ENCODE results near the gene POLR2J3. TPM values are rescaled to one million over a fixed set of nuclear protein-coding genes. Genes with fewer than 3 reads are reported as not detected.
"Not testable (repeated sequence)": the region's sequence is repeated elsewhere in the genome, so short reads cannot be mapped to it uniquely, and the experiment has no call there.

POLR2J3 gene
- total RNA-seq (2014; rRNA removed) (14.5 and 35.2 TPM in 2 replicates), Bru-seq, nascent RNA (percentile 93 among the genes with signal in this experiment), BruChase-seq, experiment 1, labeled RNA remaining after a 6-hour chase (percentile 89 among the genes with signal in this experiment), BruChase-seq, experiment 2, labeled RNA remaining after a 2-hour chase (percentile 89 among the genes with signal in this experiment)
- long read RNA-seq, full-length matches to known transcripts = 11 of 24 reads
- long read RNA-seq, partial matches to known transcripts = 1 of 24 reads
- long read RNA-seq, other reads (novel, unspliced or antisense) = 12 of 24 reads

DNA sequence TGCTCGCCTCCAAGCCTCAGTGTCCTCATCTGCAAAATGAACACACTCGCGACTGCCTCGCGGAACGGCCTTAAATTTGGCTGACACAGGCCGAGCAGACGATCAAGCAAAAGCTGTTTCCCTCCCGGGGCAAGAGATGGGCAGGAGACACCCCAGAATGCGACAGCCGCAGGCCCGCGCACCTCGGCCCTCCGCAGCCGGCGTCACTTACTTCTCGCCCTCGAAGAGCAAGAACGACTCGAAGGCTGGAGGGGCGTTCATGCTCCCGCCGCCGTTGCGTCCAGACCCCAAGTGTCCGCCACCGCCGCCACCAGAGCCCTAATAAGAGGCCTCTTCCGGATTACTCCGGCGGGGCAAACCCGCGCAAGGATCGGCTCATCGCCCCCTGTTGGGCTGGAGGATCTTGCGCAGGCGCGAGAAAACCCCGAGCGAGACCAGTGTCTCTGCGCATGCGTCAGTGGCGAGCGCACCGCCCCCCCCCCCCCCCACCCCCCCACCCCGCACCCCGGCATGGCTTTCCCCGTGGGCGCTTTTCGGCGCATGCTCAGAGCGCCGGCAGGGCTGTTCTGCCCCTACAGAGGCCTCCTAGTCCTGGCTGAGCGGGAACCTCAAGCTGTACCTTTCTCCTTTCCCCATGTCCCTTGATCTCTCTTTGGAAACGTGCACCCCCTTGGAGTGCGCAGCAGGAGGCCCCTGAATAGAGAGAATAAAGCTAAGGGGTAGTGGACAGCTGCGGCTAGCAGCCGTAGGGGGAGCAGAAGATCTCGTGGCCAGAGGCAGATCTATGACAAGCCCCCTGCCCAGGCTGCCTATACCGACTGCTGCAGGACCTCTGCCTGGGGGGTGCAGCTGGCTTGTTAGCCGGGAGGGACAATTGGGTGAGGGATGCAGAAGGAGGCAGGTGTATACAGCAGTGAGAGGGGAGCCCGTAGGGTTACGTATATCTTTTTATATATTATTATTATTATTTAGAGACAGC is at the start of gene POLR2J3:
POLR2J3 (minus strand) TSS at position 323 of the 979 bp plus-strand sequence; CDS start at position 261, 62 bp downstream.
- H3K27me3 ChIP-seq (ENCODE audit: low read length); H3K4me1 ChIP-seq (ENCODE audit: insufficient read depth, low read length); intact Hi-C loops (cut with micrococcal nuclease); H3K9me2 ChIP-seq (replicated peaks; ENCODE audit: low read length); H4K20me1 ChIP-seq (ENCODE audit: low read length); H3K27ac ChIP-seq (ENCODE audit: low read length); H3K36me3 ChIP-seq (ENCODE audit: low read depth, low read length); H3K79me2 ChIP-seq (ENCODE audit: low read length); H3K9me3 ChIP-seq (ENCODE audit: low read length); H3F3A ChIP-seq (ENCODE audit: low read length, unreplicated experiment); CTCF ChIA-PET; POLR2A ChIA-PET (ENCODE audit: unreplicated experiment): not testable (repeated sequence)
- ATAC-seq (peak; percentile 92), DNase-seq (peak; percentile 91)
- Histone ChIP-seq H3K4me2 (ENCODE audit: low read length) (peak within 1 kb of the TSS; percentile 70), H3K4me3 (ENCODE audit: low read length) (peak within 1 kb of the TSS; percentile 75), H3K9ac (ENCODE audit: low read length) (peak within 1 kb of the TSS; percentile 77), H2AFZ (ENCODE audit: low read length) (peak within 1 kb of the TSS; percentile 67; the same call in 1 of the 2 replicates)
- TF ChIP-seq CTCF (conservative IDR thresholded peaks at IDR 0.05; ENCODE audit: low read depth, low read length) = peak; percentile 31
- TSS peak; percentile 87 for BruUV-seq (replicated peaks)

GRCh38 chr7:102618122-102618521 is 45.7 kb upstream of the POLR2J3 start:
- CTCF ChIA-PET; H3K9me3 ChIP-seq (ENCODE audit: low read length); H3K4me1 ChIP-seq (ENCODE audit: insufficient read depth, low read length); H3K36me3 ChIP-seq (ENCODE audit: low read depth, low read length); H3K9ac ChIP-seq (ENCODE audit: low read length); DNase-seq; H3K27ac ChIP-seq (ENCODE audit: low read length); POLR2A ChIA-PET (ENCODE audit: unreplicated experiment); H3K4me3 ChIP-seq (ENCODE audit: low read length); BruUV-seq (replicated peaks); ATAC-seq; H4K20me1 ChIP-seq (ENCODE audit: low read length); intact Hi-C loops (cut with micrococcal nuclease); H3K9me2 ChIP-seq (replicated peaks; ENCODE audit: low read length); H2AFZ ChIP-seq (ENCODE audit: low read length); H3K4me2 ChIP-seq (ENCODE audit: low read length); H3K79me2 ChIP-seq (ENCODE audit: low read length); H3F3A ChIP-seq (ENCODE audit: low read length, unreplicated experiment); H3K27me3 ChIP-seq (ENCODE audit: low read length): not testable (repeated sequence)

DNA sequence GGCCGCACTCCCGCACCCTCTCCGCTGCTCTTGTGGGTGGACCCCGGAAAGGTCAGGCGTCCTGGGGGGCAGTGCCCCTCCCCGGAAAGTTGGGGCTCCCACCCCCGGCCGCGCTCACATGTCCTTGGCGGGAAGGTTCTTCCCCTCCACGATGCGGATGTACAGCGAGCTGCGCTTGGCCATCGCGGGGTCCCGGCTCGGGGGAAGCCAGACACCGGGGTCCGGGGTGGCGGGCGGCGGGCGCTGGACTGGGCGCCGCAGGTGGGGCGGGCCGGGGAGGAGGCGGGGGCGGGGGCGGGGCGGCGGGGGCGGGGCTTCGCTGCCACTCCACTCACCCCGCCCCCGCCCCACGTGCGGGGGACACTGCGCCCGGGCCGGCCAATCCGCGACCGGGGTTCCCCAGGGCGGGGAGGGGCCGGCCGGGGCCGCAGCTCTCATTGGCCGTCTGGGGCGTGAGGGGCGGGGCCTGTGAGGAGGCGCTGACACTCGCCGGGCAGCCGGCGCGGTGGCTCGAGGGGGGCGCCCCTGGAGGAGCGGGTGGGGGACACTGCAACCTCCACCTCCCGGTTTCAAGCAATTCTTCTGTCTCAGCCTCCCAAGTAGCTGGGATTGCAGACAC is 44.2 kb upstream of the POLR2J3 start, which contains the start of gene RASA4:
RASA4 (minus strand) TSS at position 250 of the 619 bp plus-strand sequence; CDS start at position 183, 67 bp downstream.
- H3K9me3 ChIP-seq (ENCODE audit: low read length); H2AFZ ChIP-seq (ENCODE audit: low read length); H3K27me3 ChIP-seq (ENCODE audit: low read length); H3K27ac ChIP-seq (ENCODE audit: low read length); H3K4me3 ChIP-seq (ENCODE audit: low read length); H4K20me1 ChIP-seq (ENCODE audit: low read length); POLR2A ChIA-PET (ENCODE audit: unreplicated experiment); H3K36me3 ChIP-seq (ENCODE audit: low read depth, low read length); H3F3A ChIP-seq (ENCODE audit: low read length, unreplicated experiment); H3K79me2 ChIP-seq (ENCODE audit: low read length); CTCF ChIA-PET; H3K9ac ChIP-seq (ENCODE audit: low read length); BruUV-seq (replicated peaks); intact Hi-C loops (cut with micrococcal nuclease); H3K4me1 ChIP-seq (ENCODE audit: insufficient read depth, low read length); H3K4me2 ChIP-seq (ENCODE audit: low read length); H3K9me2 ChIP-seq (replicated peaks; ENCODE audit: low read length): not testable (repeated sequence)
- ATAC-seq = peak; percentile 91
- DNase-seq = peak; percentile 1

GRCh38 chr7:102615930-102616329 is 43.5 kb upstream of the POLR2J3 start:
- BruUV-seq (replicated peaks); H3K27ac ChIP-seq (ENCODE audit: low read length); H3K9ac ChIP-seq (ENCODE audit: low read length); intact Hi-C loops (cut with micrococcal nuclease); H3K4me3 ChIP-seq (ENCODE audit: low read length); H4K20me1 ChIP-seq (ENCODE audit: low read length); DNase-seq; H2AFZ ChIP-seq (ENCODE audit: low read length); ATAC-seq; H3K4me2 ChIP-seq (ENCODE audit: low read length); H3F3A ChIP-seq (ENCODE audit: low read length, unreplicated experiment); POLR2A ChIA-PET (ENCODE audit: unreplicated experiment); H3K4me1 ChIP-seq (ENCODE audit: insufficient read depth, low read length); H3K9me2 ChIP-seq (replicated peaks; ENCODE audit: low read length); H3K9me3 ChIP-seq (ENCODE audit: low read length); CTCF ChIA-PET; H3K79me2 ChIP-seq (ENCODE audit: low read length); H3K27me3 ChIP-seq (ENCODE audit: low read length); H3K36me3 ChIP-seq (ENCODE audit: low read depth, low read length): not testable (repeated sequence)

DNA sequence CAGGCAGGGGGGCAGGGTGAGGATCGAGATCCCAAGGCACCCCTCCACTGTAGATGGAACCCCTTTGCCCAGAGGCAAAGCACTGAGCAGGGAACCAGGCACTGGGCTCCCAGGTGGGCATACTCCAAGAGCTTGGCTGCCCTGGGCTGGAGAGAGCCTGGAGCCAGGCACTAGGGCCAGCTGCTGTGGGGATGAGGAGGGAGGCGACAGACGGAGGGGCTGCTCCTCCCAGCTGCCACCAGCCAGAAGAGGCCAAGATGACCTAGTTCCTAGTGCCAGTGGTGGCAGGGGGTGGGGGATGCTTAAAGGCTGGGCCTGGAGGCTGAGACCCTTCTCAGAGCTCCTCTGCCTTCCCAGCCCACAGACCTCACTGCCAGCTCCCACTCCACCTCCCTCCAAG is 42.5 kb upstream of the POLR2J3 start:
- H3K9ac ChIP-seq (ENCODE audit: low read length); H3K4me3 ChIP-seq (ENCODE audit: low read length); H3K4me1 ChIP-seq (ENCODE audit: insufficient read depth, low read length); H3K9me3 ChIP-seq (ENCODE audit: low read length); H3K36me3 ChIP-seq (ENCODE audit: low read depth, low read length); H3K9me2 ChIP-seq (replicated peaks; ENCODE audit: low read length); DNase-seq; CTCF ChIA-PET; H4K20me1 ChIP-seq (ENCODE audit: low read length); H3K79me2 ChIP-seq (ENCODE audit: low read length); H3K27me3 ChIP-seq (ENCODE audit: low read length); POLR2A ChIA-PET (ENCODE audit: unreplicated experiment); ATAC-seq; H2AFZ ChIP-seq (ENCODE audit: low read length); intact Hi-C loops (cut with micrococcal nuclease); BruUV-seq (replicated peaks); H3K4me2 ChIP-seq (ENCODE audit: low read length); H3K27ac ChIP-seq (ENCODE audit: low read length); H3F3A ChIP-seq (ENCODE audit: low read length, unreplicated experiment): not testable (repeated sequence)
